NT2/D1 (cell line): ENCODE results near the gene CDH12.
"Not testable (repeated sequence)": the region's sequence is repeated elsewhere in the genome, so short reads cannot be mapped to it uniquely, and the experiment has no call there.

Experiments used
- DNase-seq: peaks from one replicate; pipeline ENCODE4 v3.0.0-alpha.2; 2011; ENCODE audit warnings: low read depth, low spot score
- H3K27me3 ChIP-seq: 2 replicates; pipeline ENCODE4 v1.6.0; 2011; ENCODE audit warnings: mild to moderate bottlenecking; ENCODE audit not compliant: insufficient read length, insufficient read depth
- H3K36me3 ChIP-seq: 2 replicates; pipeline ENCODE4 v1.6.1; 2011; ENCODE audit warnings: mild to moderate bottlenecking, low read length, mixed read lengths; ENCODE audit not compliant: insufficient read depth, insufficient read length
- H3K4me1 ChIP-seq: 2 replicates; pipeline ENCODE4 v1.5.1; 2011; ENCODE audit not compliant: insufficient read depth, insufficient read length
- H3K4me3 ChIP-seq: 2 replicates; pipeline ENCODE4 v1.5.1; 2011; ENCODE audit warnings: low read depth; ENCODE audit not compliant: insufficient read length
- H3K9ac ChIP-seq: 2 replicates; pipeline ENCODE4 v1.6.0; 2011; ENCODE audit warnings: low read depth; ENCODE audit not compliant: insufficient read length
- H3K9me3 ChIP-seq: 2 replicates; pipeline ENCODE4 v1.5.1; 2011; ENCODE audit warnings: mild to moderate bottlenecking, low read length; ENCODE audit not compliant: insufficient read depth

CDH12 gene

GRCh38 chr5:22169226-22169625, 683.9 kb downstream of the CDH12 start:
- not testable (repeated sequence) for DNase-seq, H3K9me3 ChIP-seq, H3K27me3 ChIP-seq

DNA sequence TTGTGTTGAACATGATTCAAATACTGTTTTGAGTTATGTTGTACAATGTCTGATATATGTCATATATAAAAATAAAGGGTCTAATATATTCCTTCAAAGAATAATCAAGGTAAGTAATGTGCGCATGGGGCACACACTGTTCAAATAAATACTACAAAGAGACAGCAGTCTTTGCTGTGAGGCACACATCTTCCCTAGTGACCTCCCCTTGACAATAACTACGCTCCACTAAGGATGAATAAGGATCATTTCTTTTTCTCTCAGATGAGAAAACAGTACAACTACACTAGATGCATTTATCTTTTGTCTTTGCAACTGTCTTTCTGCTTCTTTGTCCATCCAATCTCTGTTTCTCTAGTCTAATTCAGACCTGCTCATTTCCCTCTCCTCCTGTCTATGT, 684.4 kb downstream of the CDH12 start:
- not testable (repeated sequence) for H3K9ac ChIP-seq, DNase-seq, H3K4me3 ChIP-seq, H3K36me3 ChIP-seq, H3K4me1 ChIP-seq, H3K9me3 ChIP-seq, H3K27me3 ChIP-seq

More at GRCh38 chr5:22169226-22169625, 683.9 kb downstream of the CDH12 start:
- H3K4me3 ChIP-seq, H3K9ac ChIP-seq, H3K4me1 ChIP-seq, H3K36me3 ChIP-seq: not testable (repeated sequence)

DNA sequence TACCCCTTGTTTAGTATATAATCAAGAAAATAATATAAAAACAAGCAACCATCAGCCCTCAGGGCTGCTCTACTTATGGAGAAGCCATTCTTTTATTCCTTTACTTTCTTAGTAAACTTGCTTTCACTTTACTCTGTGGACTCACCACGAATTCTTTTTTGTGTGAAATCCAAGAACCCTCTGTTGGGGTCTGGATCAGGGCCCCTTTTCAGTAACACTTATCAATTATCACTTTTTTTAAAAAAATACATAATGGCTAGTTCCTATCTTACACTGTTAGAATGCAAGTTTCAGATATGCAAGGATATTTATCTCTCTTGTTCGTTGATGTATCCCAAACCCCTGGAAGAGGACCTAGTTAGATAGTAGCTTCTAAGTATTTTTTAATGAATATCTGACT, 687.2 kb downstream of the CDH12 start:
- not testable (repeated sequence) for H3K27me3 ChIP-seq, H3K9me3 ChIP-seq, H3K36me3 ChIP-seq, H3K4me1 ChIP-seq, DNase-seq, H3K9ac ChIP-seq, H3K4me3 ChIP-seq

- H3K4me1 ChIP-seq, H3K9me3 ChIP-seq, H3K36me3 ChIP-seq, H3K4me3 ChIP-seq, H3K27me3 ChIP-seq, H3K9ac ChIP-seq, DNase-seq: not testable (repeated sequence)
These were observed 688.0 kb downstream of the CDH12 start for GRCh38 chr5:22164910-22165748.

GRCh38 chr5:22156953-22157352, 696.2 kb downstream of the CDH12 start:
- H3K4me1 ChIP-seq, DNase-seq, H3K4me3 ChIP-seq, H3K27me3 ChIP-seq, H3K9me3 ChIP-seq, H3K9ac ChIP-seq, H3K36me3 ChIP-seq: not testable (repeated sequence)

GRCh38 chr5:22154779-22155178, 698.4 kb downstream of the CDH12 start:
- H3K4me3 ChIP-seq, H3K27me3 ChIP-seq: not testable (repeated sequence)

GRCh38 chr5:22151801-22152200, 701.3 kb downstream of the CDH12 start:
- not testable (repeated sequence) for DNase-seq, H3K4me1 ChIP-seq, H3K27me3 ChIP-seq, H3K4me3 ChIP-seq, H3K9ac ChIP-seq, H3K36me3 ChIP-seq, H3K9me3 ChIP-seq

More at GRCh38 chr5:22154779-22155178, 698.4 kb downstream of the CDH12 start:
- not testable (repeated sequence) for H3K9ac ChIP-seq, DNase-seq, H3K36me3 ChIP-seq, H3K4me1 ChIP-seq, H3K9me3 ChIP-seq

DNA sequence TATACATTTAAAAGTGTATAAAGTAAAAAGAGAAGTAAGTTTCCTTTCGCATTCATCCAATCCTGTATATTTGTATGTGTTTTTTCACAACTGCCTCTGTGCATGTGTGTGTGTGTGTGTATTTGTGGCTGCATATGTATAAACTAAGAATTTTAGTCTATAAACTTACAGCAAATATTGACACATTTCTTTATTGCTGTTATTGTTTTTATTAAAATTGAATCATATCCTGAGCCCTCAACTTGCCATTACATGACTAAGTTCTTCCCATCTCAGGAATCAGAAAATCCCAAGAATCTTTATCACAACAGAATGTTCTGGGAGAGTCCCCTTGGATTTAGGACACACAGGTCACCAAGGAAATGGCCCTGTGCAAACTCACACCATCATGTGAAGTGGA, 712.7 kb downstream of the CDH12 start:
- not testable (repeated sequence) for H3K27me3 ChIP-seq, H3K36me3 ChIP-seq, DNase-seq, H3K9me3 ChIP-seq, H3K9ac ChIP-seq, H3K4me1 ChIP-seq, H3K4me3 ChIP-seq

- not testable (repeated sequence) for H3K4me1 ChIP-seq, DNase-seq, H3K27me3 ChIP-seq, H3K4me3 ChIP-seq, H3K9ac ChIP-seq, H3K36me3 ChIP-seq, H3K9me3 ChIP-seq
These were observed 713.4 kb downstream of the CDH12 start for GRCh38 chr5:22139662-22140300.
